HFFc6 (cell line): ENCODE measurements around the gene SKIC2. TPM values are rescaled to one million over a fixed set of nuclear protein-coding genes. Genes with fewer than 3 reads are reported as not detected.
"Not testable (repeated sequence)": the region's sequence is repeated elsewhere in the genome, so short reads cannot be mapped to it uniquely, and the experiment has no call there.

Experiments
- DNase-seq: peaks from one replicate; pipeline ENCODE4 v3.0.0-alpha.2; 2018
- H3K27ac Mint-ChIP-seq: 2 replicates; pipeline ENCODE4 v1.8.0; 2020; ENCODE audit warnings: mild to moderate bottlenecking, mixed read lengths
- H3K27me3 Mint-ChIP-seq: 2 replicates; pipeline ENCODE4 v1.8.0; 2021; ENCODE audit warnings: mild to moderate bottlenecking, moderate library complexity, mixed read lengths; ENCODE audit not compliant: insufficient read depth
- H3K36me3 Mint-ChIP-seq: 2 replicates; pipeline ENCODE4 v1.8.0; 2021; ENCODE audit warnings: low read depth, mixed read lengths
- H3K4me1 Mint-ChIP-seq: 2 replicates; pipeline ENCODE4 v1.8.0; 2020; ENCODE audit warnings: low read depth, mixed read lengths
- H3K4me3 Mint-ChIP-seq: 2 replicates; pipeline ENCODE4 v1.8.0; 2020; ENCODE audit warnings: mild to moderate bottlenecking, moderate library complexity, mixed read lengths
- H3K9me3 Mint-ChIP-seq: 2 replicates; pipeline ENCODE4 v1.8.0; 2020; ENCODE audit warnings: mild to moderate bottlenecking, mixed read lengths
- microRNA-seq: library from miRNA; unstranded; fragments of <30 nt; microRNA quantifications from one replicate; pipeline ENCODE4, GENCODE V29; 2019
- total RNA-seq, 6 experiments: library from RNA; stranded (reverse); fragmentation: NEBNext Ultra II Directional; extraction: Animal tissue kit (Norgen Biotek cat#: 25700); gene quantifications; 2 replicates in 1 of 6; 3 replicates in 5 of 6; pipeline ENCODE4 v1.2.3, GENCODE V29; 2021

Gene SKIC2
- total RNA-seq, 6 experiments from 2014 or later = 74.0 to 83.3 (median 77.8) TPM

DNA sequence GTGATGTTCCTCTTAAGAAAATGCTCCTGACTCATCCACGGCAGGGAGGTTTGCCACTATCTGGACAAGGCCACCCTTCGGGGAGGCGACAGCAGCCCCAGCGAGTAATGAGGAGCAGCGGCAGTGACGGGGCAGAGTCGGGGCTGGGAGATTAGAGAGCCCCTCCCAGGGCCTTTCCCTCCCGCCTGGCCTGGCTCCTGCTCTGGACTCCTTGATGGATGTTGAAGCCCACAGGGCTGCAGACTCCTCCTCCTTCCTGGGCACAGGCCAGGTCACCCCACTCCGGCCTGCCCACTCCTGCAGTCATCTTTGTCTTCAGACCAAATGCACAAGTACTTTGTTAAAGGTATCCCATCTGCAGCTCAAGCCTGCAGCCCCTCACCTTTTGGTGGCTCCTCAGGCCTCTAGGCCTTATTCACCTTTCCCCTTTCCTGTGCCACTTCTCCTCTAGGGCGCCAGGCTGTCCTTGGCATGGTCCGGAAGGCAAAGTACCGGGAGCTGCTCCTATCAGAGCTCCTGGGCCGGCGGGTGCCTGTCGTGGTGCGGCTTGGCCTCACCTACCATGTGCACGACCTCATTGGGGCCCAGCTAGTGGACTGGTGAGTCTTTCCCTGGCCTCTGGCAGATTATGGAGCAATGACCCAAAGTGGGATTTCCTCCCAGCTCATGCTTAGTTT, 54.1 kb downstream of the SKIC2 start:
- not testable (repeated sequence) for H3K36me3 Mint-ChIP-seq, DNase-seq, H3K4me1 Mint-ChIP-seq, H3K27ac Mint-ChIP-seq, H3K27me3 Mint-ChIP-seq, H3K9me3 Mint-ChIP-seq, H3K4me3 Mint-ChIP-seq

- H3K9me3 Mint-ChIP-seq, H3K27me3 Mint-ChIP-seq, DNase-seq, H3K36me3 Mint-ChIP-seq, H3K4me3 Mint-ChIP-seq, H3K27ac Mint-ChIP-seq, H3K4me1 Mint-ChIP-seq: not testable (repeated sequence)
These were observed 54.8 kb downstream of the SKIC2 start for GRCh38 chr6:32013738-32014137.

- not testable (repeated sequence) for H3K9me3 Mint-ChIP-seq, H3K27ac Mint-ChIP-seq, H3K27me3 Mint-ChIP-seq, H3K36me3 Mint-ChIP-seq, DNase-seq, H3K4me1 Mint-ChIP-seq, H3K4me3 Mint-ChIP-seq
These were observed 55.6 kb downstream of the SKIC2 start, which contains the start of gene C4B for GRCh38 chr6:32014547-32014946. Gene C4B, plus strand, starts transcription at chr6:32014795. Its CDS starts 51 bp downstream, at chr6:32014846.

Small RNAs within 50 kb of the gene (microRNA-seq; reads per million reads assigned to microRNA genes)
- not detected for gene MIR1236

Other genes starting within 250 kb of the SKIC2 start
- not detected for gene LY6G6D, start 243.8 kb upstream of the SKIC2 start, total RNA-seq
- not detected for gene LY6G6C, start 237.4 kb upstream of the SKIC2 start, total RNA-seq
- not detected for gene MPIG6B, start 235.8 kb upstream of the SKIC2 start, total RNA-seq
- 10 to 100 TPM; 44.0 to 47.8 (median 46.0) TPM for gene DDAH2, start 229.9 kb upstream of the SKIC2 start, total RNA-seq
- gene CLIC1, start 222.6 kb upstream of the SKIC2 start, total RNA-seq = 100 to 1,000 TPM; 638 to 833 (median 745) TPM
- gene MSH5, start 219.2 kb upstream of the SKIC2 start, total RNA-seq = 10 to 100 TPM in 4 of 6 experiments, 1 to 10 TPM in 2; 7.4 to 14.8 (median 12.6) TPM
- gene SAPCD1, start 196.5 kb upstream of the SKIC2 start, total RNA-seq = 1 to 10 TPM in 5 of 6 experiments, under 1 TPM in 1; 0.91 to 2.4 (median 1.3) TPM
- under 1 TPM; 0.24 to 0.83 (median 0.64) TPM for gene VWA7, start 181.8 kb upstream of the SKIC2 start, total RNA-seq
- 100 to 1,000 TPM; 117 to 144 (median 127) TPM for gene VARS1, start 163.4 kb upstream of the SKIC2 start, total RNA-seq
- 10 to 100 TPM; 31.8 to 48.5 (median 43.4) TPM for gene LSM2, start 152.2 kb upstream of the SKIC2 start, total RNA-seq
- 1 to 10 TPM; 1.2 to 1.9 (median 1.6) TPM for gene HSPA1L, start 143.9 kb upstream of the SKIC2 start, total RNA-seq
- 100 to 1,000 TPM in 1 of 6 experiments, 10 to 100 TPM in 5; 78.5 to 102 (median 84.7) TPM for gene HSPA1A, start 143.6 kb upstream of the SKIC2 start, total RNA-seq
- gene HSPA1B, start 131.4 kb upstream of the SKIC2 start, total RNA-seq = 100 to 1,000 TPM in 2 of 6 experiments, 10 to 100 TPM in 4; 95.5 to 116 (median 98.9) TPM
- 10 to 100 TPM; 35.8 to 48.6 (median 40.9) TPM for gene NEU1, start 96.4 kb upstream of the SKIC2 start, total RNA-seq
- gene SLC44A4, start 80.2 kb upstream of the SKIC2 start, total RNA-seq = under 1 TPM in 1 of 6 experiments, not detected in 5; 0.10 TPM
- gene EHMT2, start 61.5 kb upstream of the SKIC2 start, total RNA-seq = 10 to 100 TPM; 43.4 to 47.4 (median 45.9) TPM
- 1 to 10 TPM; 7.3 to 9.0 (median 8.3) TPM for gene ZBTB12, start 57.1 kb upstream of the SKIC2 start, total RNA-seq
- under 1 TPM in 4 of 6 experiments, not detected in 2; 0.24 to 0.43 (median 0.43) TPM for gene C2, start 31.5 kb upstream of the SKIC2 start, total RNA-seq
- 1 to 10 TPM in 2 of 6 experiments, under 1 TPM in 3, not detected in 1; 0.33 to 1.3 (median 0.81) TPM for gene CFB, start 13.1 kb upstream of the SKIC2 start, total RNA-seq
- gene NELFE, start 204 bp upstream of the SKIC2 start, total RNA-seq = 10 to 100 TPM; 63.4 to 87.0 (median 78.7) TPM
- 10 to 100 TPM; 14.1 to 20.5 (median 16.5) TPM for gene DXO, start 13.0 kb downstream of the SKIC2 start, total RNA-seq
- 1 to 10 TPM; 1.2 to 3.2 (median 2.0) TPM for gene C4A, start 22.9 kb downstream of the SKIC2 start, total RNA-seq
- gene C4B, start 55.6 kb downstream of the SKIC2 start, total RNA-seq = 1 to 10 TPM; 1.5 to 2.5 (median 2.0) TPM
- gene CYP21A2, start 79.2 kb downstream of the SKIC2 start, total RNA-seq = under 1 TPM in 1 of 6 experiments, not detected in 5; 0.17 TPM
- 1 to 10 TPM in 1 of 6 experiments, under 1 TPM in 5; 0.28 to 1.4 (median 0.83) TPM for gene TNXB, start 150.2 kb downstream of the SKIC2 start, total RNA-seq
- 10 to 100 TPM; 80.0 to 96.2 (median 88.7) TPM for gene ATF6B, start 169.1 kb downstream of the SKIC2 start, total RNA-seq
- gene FKBPL, start 171.1 kb downstream of the SKIC2 start, total RNA-seq = 1 to 10 TPM; 4.3 to 6.0 (median 4.9) TPM
- gene PRRT1, start 192.8 kb downstream of the SKIC2 start, total RNA-seq = 1 to 10 TPM; 2.6 to 5.8 (median 5.1) TPM
- 10 to 100 TPM; 15.9 to 21.7 (median 18.6) TPM for gene PPT2, start 195.0 kb downstream of the SKIC2 start, total RNA-seq
- 1 to 10 TPM; 3.5 to 4.4 (median 3.7) TPM for gene EGFL8, start 205.4 kb downstream of the SKIC2 start, total RNA-seq
- gene AGPAT1, start 216.9 kb downstream of the SKIC2 start, total RNA-seq = 100 to 1,000 TPM in 5 of 6 experiments, 10 to 100 TPM in 1; 88.8 to 114 (median 104) TPM
- 10 to 100 TPM; 30.0 to 37.4 (median 34.7) TPM for gene RNF5, start 219.2 kb downstream of the SKIC2 start, total RNA-seq
- gene AGER, start 225.1 kb downstream of the SKIC2 start, total RNA-seq = 1 to 10 TPM; 6.2 to 7.6 (median 6.5) TPM
- gene PBX2, start 231.0 kb downstream of the SKIC2 start, total RNA-seq = 10 to 100 TPM; 50.7 to 61.4 (median 56.2) TPM
- 10 to 100 TPM in 1 of 6 experiments, 1 to 10 TPM in 5; 4.0 to 10.1 (median 7.6) TPM for gene GPSM3, start 233.5 kb downstream of the SKIC2 start, total RNA-seq